Measurements from ENCODE around the gene BCAS3. TPM values are rescaled to one million over a fixed set of nuclear protein-coding genes. Genes with fewer than 3 reads are reported as not detected.
"Not testable (repeated sequence)": the region's sequence is repeated elsewhere in the genome, so short reads cannot be mapped to it uniquely, and the experiment has no call there.

Gene BCAS3
- total RNA-seq, 1 donor from 2014 or later = 44.8 TPM

DNA sequence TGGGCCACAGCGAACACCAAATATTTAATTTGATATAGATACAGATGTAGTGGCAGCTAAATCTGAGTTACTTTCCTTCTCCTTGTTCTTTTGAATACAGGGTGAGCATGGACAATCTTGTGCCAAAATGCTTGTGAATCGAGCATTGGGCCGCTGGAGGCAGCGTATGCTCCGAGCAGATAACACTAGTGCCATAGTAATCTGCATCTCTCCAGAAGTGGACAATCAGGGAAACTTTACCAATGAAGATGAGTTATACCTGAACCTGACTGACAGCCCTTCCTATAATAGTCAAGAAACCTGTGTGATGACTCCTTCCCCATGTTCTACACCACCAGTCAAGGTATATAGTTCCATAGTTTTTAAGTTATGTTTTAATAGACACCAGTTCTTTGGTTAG, 21.2 kb upstream of the BCAS3 start:
- Mint-ChIP-seq H3K27ac (ENCODE audit: unreplicated experiment) (no peak overlapping the region), H3K9me3 (ENCODE audit: unreplicated experiment) (no peaks in the 10 kb centered on the region), H3K4me1 (ENCODE audit: low read depth, unreplicated experiment) (no peaks in the 10 kb centered on the region), H3K36me3 (ENCODE audit: unreplicated experiment) (no peaks in the 10 kb centered on the region), H3K27me3 (ENCODE audit: unreplicated experiment) (no peaks in the 10 kb centered on the region), H3K4me3 (ENCODE audit: unreplicated experiment) (no peak overlapping the region)
- TF ChIP-seq CTCF (IDR thresholded peaks at IDR 0.05; ENCODE audit: partially characterized antibody, unreplicated experiment) = no peak
- no peak for DNase-seq

DNA sequence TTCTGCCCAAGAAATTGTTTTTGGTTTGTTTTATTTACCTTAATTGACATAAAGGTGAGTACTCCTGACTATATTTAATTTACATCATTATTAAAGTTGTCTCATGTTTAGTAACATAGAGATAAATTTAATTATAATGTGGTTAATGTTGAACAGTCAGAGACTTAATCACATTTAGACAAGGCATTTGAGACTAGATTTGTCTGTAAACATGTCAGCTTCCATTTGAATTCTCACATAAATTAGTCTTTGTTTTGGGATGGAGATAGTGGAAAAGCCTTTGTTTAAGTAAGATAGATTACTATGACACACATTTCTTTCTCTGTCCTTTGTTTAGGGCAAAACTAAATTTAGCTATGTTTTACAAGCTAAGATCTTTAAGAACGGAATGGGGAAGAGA, 18.5 kb upstream of the BCAS3 start:
- H3K4me1 Mint-ChIP-seq (ENCODE audit: low read depth, unreplicated experiment) = no peaks in the 10 kb centered on the region
- H3K4me3 Mint-ChIP-seq (ENCODE audit: unreplicated experiment) = no peak overlapping the region
- no peaks in the 10 kb centered on the region for H3K36me3 Mint-ChIP-seq (ENCODE audit: unreplicated experiment)
- no peak for TF ChIP-seq CTCF (IDR thresholded peaks at IDR 0.05; ENCODE audit: partially characterized antibody, unreplicated experiment)
- H3K9me3 Mint-ChIP-seq (ENCODE audit: unreplicated experiment) = no peaks in the 10 kb centered on the region
- DNase-seq = no peak
- H3K27ac Mint-ChIP-seq (ENCODE audit: unreplicated experiment) = no peak overlapping the region
- no peaks in the 10 kb centered on the region for H3K27me3 Mint-ChIP-seq (ENCODE audit: unreplicated experiment)

DNA sequence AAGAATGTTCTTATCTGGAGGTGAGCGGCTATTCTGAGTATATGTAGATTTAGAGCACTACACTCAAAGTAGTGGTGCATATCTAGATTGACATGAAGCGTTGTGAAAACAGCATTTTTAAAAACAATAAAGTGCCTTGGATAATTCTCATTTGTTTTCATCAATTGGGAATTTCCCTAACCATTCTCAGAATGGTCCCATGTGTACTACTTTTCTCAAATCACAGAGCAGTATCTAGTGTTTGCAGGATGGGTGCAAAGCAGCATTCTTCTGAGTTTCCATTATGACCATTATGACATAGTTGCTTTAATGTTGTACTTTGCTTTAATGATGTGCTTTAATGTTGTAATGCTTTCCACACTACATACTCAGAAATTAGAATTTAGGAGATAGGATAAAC, 16.2 kb upstream of the BCAS3 start:
- no peak for TF ChIP-seq CTCF (IDR thresholded peaks at IDR 0.05; ENCODE audit: partially characterized antibody, unreplicated experiment)
- no peak overlapping the region for H3K27ac Mint-ChIP-seq (ENCODE audit: unreplicated experiment)

GRCh38 chr17:60664022-60664421, 13.6 kb upstream of the BCAS3 start:
- no peak for DNase-seq
- Mint-ChIP-seq H3K27ac (ENCODE audit: unreplicated experiment) (no peak overlapping the region), H3K4me1 (ENCODE audit: low read depth, unreplicated experiment) (no peaks in the 10 kb centered on the region), H3K4me3 (ENCODE audit: unreplicated experiment) (no peak overlapping the region), H3K36me3 (ENCODE audit: unreplicated experiment) (no peaks in the 10 kb centered on the region), H3K9me3 (ENCODE audit: unreplicated experiment) (no peaks in the 10 kb centered on the region), H3K27me3 (ENCODE audit: unreplicated experiment) (no peaks in the 10 kb centered on the region)
- no peak for TF ChIP-seq CTCF (IDR thresholded peaks at IDR 0.05; ENCODE audit: partially characterized antibody, unreplicated experiment)

More for the DNA sequence above, 16.2 kb upstream of the BCAS3 start:
- H3K4me3 Mint-ChIP-seq (ENCODE audit: unreplicated experiment) = no peak overlapping the region
- H3K27me3 Mint-ChIP-seq (ENCODE audit: unreplicated experiment) = no peaks in the 10 kb centered on the region
- no peaks in the 10 kb centered on the region for H3K9me3 Mint-ChIP-seq (ENCODE audit: unreplicated experiment)
- H3K4me1 Mint-ChIP-seq (ENCODE audit: low read depth, unreplicated experiment) = no peaks in the 10 kb centered on the region
- DNase-seq = no peak
- no peaks in the 10 kb centered on the region for H3K36me3 Mint-ChIP-seq (ENCODE audit: unreplicated experiment)

GRCh38 chr17:60665602-60666001, 12.0 kb upstream of the BCAS3 start:
- TF ChIP-seq CTCF (IDR thresholded peaks at IDR 0.05; ENCODE audit: partially characterized antibody, unreplicated experiment) = no peak
- H3K4me3 Mint-ChIP-seq (ENCODE audit: unreplicated experiment) = no peak overlapping the region
- peaks cover 2% of the 10 kb centered on the region for H3K9me3 Mint-ChIP-seq (ENCODE audit: unreplicated experiment)
- no peaks in the 10 kb centered on the region for H3K36me3 Mint-ChIP-seq (ENCODE audit: unreplicated experiment)
- no peaks in the 10 kb centered on the region for H3K4me1 Mint-ChIP-seq (ENCODE audit: low read depth, unreplicated experiment)
- no peaks in the 10 kb centered on the region for H3K27me3 Mint-ChIP-seq (ENCODE audit: unreplicated experiment)
- H3K27ac Mint-ChIP-seq (ENCODE audit: unreplicated experiment) = peak overlapping the region; percentile 20
- DNase-seq = no peak

DNA sequence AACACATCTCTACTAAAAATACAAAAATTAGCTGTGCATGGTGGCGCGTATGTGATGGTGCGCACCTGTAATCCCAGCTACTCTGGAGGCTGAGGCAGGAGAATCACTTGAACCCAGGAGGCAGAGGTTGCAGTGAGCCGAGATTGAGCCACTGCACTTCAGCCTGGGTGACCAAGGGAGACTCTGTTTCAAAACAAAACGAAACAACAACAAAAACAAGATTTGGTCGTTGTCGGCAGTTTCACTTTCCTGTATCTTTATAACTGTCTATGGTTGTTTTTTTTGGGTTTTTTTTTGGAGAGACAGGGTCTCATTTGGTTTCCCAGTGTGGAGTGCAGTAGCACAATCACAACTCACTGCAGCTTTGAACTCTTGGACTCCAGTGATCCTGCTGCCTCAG, 8.9 kb upstream of the BCAS3 start:
- not testable (repeated sequence) for H3K9me3 Mint-ChIP-seq (ENCODE audit: unreplicated experiment); DNase-seq; H3K4me1 Mint-ChIP-seq (ENCODE audit: low read depth, unreplicated experiment); H3K4me3 Mint-ChIP-seq (ENCODE audit: unreplicated experiment); H3K27ac Mint-ChIP-seq (ENCODE audit: unreplicated experiment); H3K36me3 Mint-ChIP-seq (ENCODE audit: unreplicated experiment); H3K27me3 Mint-ChIP-seq (ENCODE audit: unreplicated experiment)

Data from glutamatergic neuron (in vitro differentiated cells).